Stimulated activated CD4-positive, alpha-beta T cell treated with anti-CD3 and anti-CD28 coated beads, Interleukin-2, amount 100 ng/mL, for 4 hours (primary cell): ENCODE results near the gene RGPD5.
"Not testable (repeated sequence)": the region's sequence is repeated elsewhere in the genome, so short reads cannot be mapped to it uniquely, and the experiment has no call there.

Source experiments
- DNase-seq: peaks from one replicate; pipeline ENCODE4 v3.0.0-alpha.2; 2020; ENCODE audit warnings: low read depth

The RGPD5 gene

DNA sequence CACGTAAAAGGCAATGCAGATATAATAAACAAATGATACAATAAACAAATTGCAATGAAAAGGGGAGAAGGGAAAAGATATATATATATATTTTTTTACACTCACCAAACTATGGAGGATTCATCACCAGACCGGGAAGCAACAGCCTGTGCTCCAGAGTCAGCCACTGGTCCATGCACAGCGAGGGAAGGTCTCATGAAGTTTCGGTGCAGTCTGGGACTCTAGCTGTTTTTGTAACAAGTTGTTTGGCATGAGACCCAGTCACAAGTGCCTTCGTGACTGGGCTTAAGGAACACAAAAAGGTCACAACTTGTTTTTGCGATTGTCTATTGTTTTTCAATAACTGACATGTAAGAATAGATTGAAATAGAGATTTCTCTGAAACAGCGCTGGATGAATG, 99.6 kb downstream of the RGPD5 start:
- DNase-seq: not testable (repeated sequence)

DNA sequence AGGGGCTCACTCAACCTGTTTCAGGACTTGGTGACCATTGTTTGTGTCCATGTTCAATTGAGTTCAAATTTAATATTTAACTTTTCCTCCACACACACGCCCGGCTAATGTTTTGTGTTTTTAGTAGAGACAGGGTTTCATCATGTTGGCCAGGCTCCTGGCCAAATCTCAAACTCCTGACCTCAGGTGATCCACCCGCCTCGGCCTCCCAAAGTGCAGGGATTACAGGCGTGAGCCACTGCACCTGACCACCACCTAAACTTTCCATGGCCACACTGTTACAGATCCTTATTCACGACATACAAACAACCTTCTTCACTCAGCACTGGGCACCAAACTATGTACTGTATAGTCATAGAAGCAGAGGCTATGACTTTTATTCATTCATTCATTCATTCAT, 100.0 kb downstream of the RGPD5 start:
- DNase-seq: not testable (repeated sequence)

- DNase-seq: not testable (repeated sequence)
Observed at GRCh38 chr2:109895090-109895869, 101.2 kb downstream of the RGPD5 start.

GRCh38 chr2:109896212-109896611, 102.1 kb downstream of the RGPD5 start:
- not testable (repeated sequence) for DNase-seq

DNA sequence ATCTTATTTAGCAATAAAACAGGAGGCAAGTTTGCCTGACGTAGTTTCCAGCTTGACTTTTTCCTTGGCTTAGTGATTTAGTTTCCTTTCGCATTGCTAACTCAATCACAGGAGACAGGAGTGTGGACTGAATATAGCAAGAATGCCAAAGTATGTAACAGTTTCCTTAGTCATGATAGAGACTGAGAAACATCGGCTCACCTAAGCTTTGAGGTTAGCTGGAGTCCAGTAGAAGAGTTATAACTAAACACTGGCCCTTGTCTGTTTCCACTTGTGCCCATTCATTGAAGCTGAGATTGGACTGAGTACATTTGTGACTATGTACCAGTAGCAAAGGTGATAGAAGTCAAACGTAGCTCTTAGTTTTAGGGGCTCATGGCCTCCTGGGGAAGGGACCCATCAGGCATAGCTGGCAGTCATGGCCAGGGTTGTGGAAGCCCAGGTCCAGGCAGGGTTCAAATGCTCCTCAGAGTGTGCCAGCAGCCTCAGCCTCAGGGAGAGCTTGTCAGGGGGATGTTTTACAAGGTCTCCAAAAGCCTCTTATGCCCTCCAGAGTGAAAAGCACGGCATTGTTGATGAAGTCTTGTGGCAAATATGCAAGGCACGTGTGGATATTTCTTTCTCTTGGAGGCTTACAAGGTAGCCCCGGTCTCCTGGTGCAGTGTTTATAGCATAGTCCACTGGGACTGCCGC, 103.8 kb downstream of the RGPD5 start:
- DNase-seq: not testable (repeated sequence)

DNA sequence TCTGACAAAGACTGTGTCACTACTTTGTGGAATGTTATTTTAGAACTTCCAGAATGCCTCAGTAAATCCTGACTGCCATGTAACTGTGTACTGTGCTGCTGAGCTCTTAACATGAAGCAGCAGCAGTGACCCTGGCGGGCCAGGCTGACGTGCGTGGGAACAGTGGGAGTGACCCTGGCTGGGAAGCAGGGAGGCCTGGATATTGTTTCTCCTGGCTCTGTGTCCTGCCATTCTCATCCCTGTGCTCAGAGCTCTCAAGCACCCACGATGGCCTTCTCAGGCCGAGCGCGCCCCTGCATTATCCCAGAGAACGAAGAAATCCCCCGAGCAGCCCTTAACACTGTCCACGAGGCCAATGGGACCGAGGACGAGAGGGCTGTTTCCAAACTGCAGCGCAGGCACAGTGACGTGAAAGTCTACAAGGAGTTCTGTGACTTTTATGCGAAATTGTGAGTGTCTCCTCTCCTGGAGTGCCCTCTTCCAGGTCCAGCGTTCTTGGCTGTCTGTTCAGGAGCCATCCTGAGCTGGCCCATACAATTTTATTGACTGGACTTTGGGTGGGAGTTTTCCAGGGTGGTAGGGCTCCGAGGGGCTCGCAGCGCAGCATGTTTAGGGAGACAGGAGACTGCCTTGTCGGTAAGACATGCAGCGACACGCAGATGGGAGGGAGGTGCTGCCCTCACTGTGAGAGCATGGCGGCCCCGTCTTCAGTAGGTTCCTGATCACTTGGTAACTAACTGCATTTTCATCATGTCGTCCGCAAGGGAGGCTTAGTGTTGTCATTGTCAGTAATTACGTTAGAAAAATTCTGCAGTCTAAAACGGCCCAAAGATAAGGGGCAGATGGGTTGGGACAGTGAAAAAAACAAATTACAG, 104.6 kb downstream of the RGPD5 start, which contains the start of gene LIMS3:
Gene LIMS3 (plus strand): TSS at position 227 of the 875 bp plus-strand sequence. CDS start 41 bp downstream, at position 268.
- not testable (repeated sequence) for DNase-seq

GRCh38 chr2:109905796-109906195, 111.7 kb downstream of the RGPD5 start:
- DNase-seq: not testable (repeated sequence)
